ENCODE data around the gene RAPGEF6. TPM values are rescaled to one million over a fixed set of nuclear protein-coding genes. Genes with fewer than 3 reads are reported as not detected.

Gene RAPGEF6
- total and polyA plus RNA-seq, 9 of the 15 experiments (the other 6 are each of a cell fraction or from before 2014, with no cell fraction given), result 2.7 to 23.4 (median 12.7) TPM

- in situ Hi-C loops (cut with MboI), result no loop called here
- WGBS (ENCODE audit: insufficient coverage, low coverage, missing lambda C conversion rate), result 95% methylated on average over 4 of the region's 4 CpGs
Observed at GRCh38 chr5:131521252-131521651, 113.8 kb downstream of the RAPGEF6 start.

More at GRCh38 chr5:131521252-131521651, 113.8 kb downstream of the RAPGEF6 start:
- ChIA-PET POLR2A (interaction anchor here (0.7 to 0.9 kb wide), 2 partner anchors 9 to 25 kb away, joined by 3 read pairs; no protein-coding TSS in a partner anchor), CTCF (ENCODE audit: low intra/inter-chr PET ratio) (interaction anchor here (0.5 kb wide), 1 partner anchor 39 kb away, joined by 4 read pairs; no protein-coding TSS in a partner anchor)
- Histone ChIP-seq H3K27ac (ENCODE audit: extremely low read depth, low read depth, low read length) (no peak overlapping the region), H3K4me3 (no peak overlapping the region), H2AFZ (ENCODE audit: low read depth, low read length) (no peak overlapping the region), H3K4me1 (replicated peaks in 1 of 2; ENCODE audit: control insufficient read depth in 2 of 2, insufficient read depth in 2 of 2, low read length in 2 of 2) (no peaks in the 10 kb centered on the region), H3K9me1 (ENCODE audit: control insufficient read depth, insufficient read depth, low read length) (no peaks in the 10 kb centered on the region), H3K36me3 (ENCODE audit: control insufficient read depth, insufficient read depth, low read length) (peaks cover 22% of the 10 kb centered on the region; the same call in 1 of the 3 replicates), H3K9ac (ENCODE audit: insufficient read depth in 1 of 2, low read depth in 2 of 2, low read length in 2 of 2) (no peak overlapping the region), H4K20me1 (replicated peaks; ENCODE audit: control insufficient read depth, insufficient read depth, low read length) (no peaks in the 10 kb centered on the region), H3K27me3 (ENCODE audit: control insufficient read depth in 2 of 2, insufficient read depth in 2 of 2, low read length in 2 of 2) (no peaks in the 10 kb centered on the region), H3K9me3 (replicated peaks; ENCODE audit: control insufficient read depth, insufficient read depth, low read depth, low read length) (no peaks in the 10 kb centered on the region), H3K79me2 (ENCODE audit: control insufficient read depth, insufficient read depth, low read length) (no peaks in the 10 kb centered on the region), H3K4me2 (ENCODE audit: insufficient read depth, low read length) (no peak overlapping the region)
- DNase-seq (ENCODE audit: extremely low read depth in 1 of 4, low spot score in 3 of 4), result no peak
- no peak for ATAC-seq
- no peak for FAIRE-seq
- BruUV-seq (replicated peaks), result no TSS peak
- TF ChIP-seq HNRNPK (IDR thresholded peaks at IDR 0.05; ENCODE audit: low read depth, low read length, poor library complexity, severe bottlenecking) (no peak), ATF3 (IDR thresholded peaks at IDR 0.05) (no peak), ATF3 (CRISPR knock-in tag; conservative IDR thresholded peaks at IDR 0.05) (no peak), MAX (CRISPR knock-in tag; IDR thresholded peaks at IDR 0.05) (no peak), MXI1 (IDR thresholded peaks at IDR 0.05; ENCODE audit: low read depth, low read length) (no peak), PBX2 (CRISPR knock-in tag; IDR thresholded peaks at IDR 0.05; ENCODE audit: low read depth) (no peak), PBX2 (tag; conservative IDR thresholded peaks at IDR 0.05; ENCODE audit: low read depth) (no peak), THRB (CRISPR knock-in tag; conservative IDR thresholded peaks at IDR 0.05) (no peak), LARP7 (IDR thresholded peaks at IDR 0.05) (no peak), ATF2 (CRISPR knock-in tag; IDR thresholded peaks at IDR 0.05) (no peak), KDM4B (IDR thresholded peaks at IDR 0.05; ENCODE audit: borderline replicate concordance in 2 of 2, low read depth in 1 of 2) (no peak)
- intact Hi-C loops (cut with micrococcal nuclease), result no loop called here

All from K562 (cell line).